HT-29 (cell line): ENCODE data around the gene FIZ1. TPM values are rescaled to one million over a fixed set of nuclear protein-coding genes. Genes with fewer than 3 reads are reported as not detected.

Source experiments
- DNase-seq: peaks from one replicate; pipeline ENCODE4 v3.0.0-alpha.2; 2015; ENCODE audit warnings: low spot score
- total RNA-seq: library from RNA; depleted of rRNA; stranded (reverse); fragments of >200 nt; shearing (Covaris generic); gene quantifications from 2 replicates; pipeline ENCODE4 v1.2.3, GENCODE V29; 2014; rRNA removed

Gene FIZ1, protein sequence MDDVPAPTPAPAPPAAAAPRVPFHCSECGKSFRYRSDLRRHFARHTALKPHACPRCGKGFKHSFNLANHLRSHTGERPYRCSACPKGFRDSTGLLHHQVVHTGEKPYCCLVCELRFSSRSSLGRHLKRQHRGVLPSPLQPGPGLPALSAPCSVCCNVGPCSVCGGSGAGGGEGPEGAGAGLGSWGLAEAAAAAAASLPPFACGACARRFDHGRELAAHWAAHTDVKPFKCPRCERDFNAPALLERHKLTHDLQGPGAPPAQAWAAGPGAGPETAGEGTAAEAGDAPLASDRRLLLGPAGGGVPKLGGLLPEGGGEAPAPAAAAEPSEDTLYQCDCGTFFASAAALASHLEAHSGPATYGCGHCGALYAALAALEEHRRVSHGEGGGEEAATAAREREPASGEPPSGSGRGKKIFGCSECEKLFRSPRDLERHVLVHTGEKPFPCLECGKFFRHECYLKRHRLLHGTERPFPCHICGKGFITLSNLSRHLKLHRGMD
- 15.9 and 19.2 TPM in 2 replicates for total RNA-seq

GRCh38 chr19:55599468-55599841 lies at the start of gene FIZ1:
FIZ1 (minus strand) TSS chr19:55599517; CDS start chr19:55597865, 1,652 bp downstream.
- DNase-seq = peak; percentile 100

DNA sequence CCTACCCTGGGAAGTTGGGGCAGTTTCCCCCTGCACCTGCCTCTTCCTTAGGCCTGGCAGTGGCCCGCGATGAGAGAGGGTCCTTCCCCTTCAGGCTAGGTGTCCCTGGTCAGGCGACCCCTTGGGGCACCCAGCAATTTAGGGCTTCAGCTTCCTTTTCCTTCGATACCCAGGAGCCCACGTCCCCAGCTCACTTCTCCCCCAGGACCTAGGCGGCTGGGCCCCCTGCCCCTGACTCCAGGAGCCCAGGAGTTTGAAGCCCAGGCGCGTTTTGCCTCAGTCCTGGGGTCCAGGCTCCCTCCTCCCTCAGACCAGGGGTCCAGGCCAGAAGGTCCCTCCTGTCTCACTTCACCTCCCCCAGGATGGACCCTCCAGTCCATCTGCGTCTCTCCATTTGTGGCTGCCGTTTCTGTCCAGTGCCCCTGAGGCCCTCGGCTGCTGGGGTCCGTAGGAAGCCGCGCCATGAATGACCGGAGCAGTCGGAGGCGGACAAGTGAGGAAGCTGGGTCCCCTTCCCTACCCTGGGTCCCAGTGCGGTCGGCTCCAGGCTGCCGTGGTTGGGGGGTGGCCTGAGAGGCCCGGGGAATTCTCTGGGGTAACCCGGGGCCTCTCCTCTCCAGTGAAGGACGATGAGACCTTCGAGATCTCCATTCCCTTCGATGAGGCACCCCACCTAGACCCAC lies 49.4 kb upstream of the FIZ1 start:
- DNase-seq = no peak

GRCh38 chr19:55647732-55648584 lies 48.6 kb upstream of the FIZ1 start, which contains the start of gene CCDC106:
CCDC106 (plus strand) TSS chr19:55648212; CDS start chr19:55649047, 835 bp downstream.
- DNase-seq = peak; percentile 58

DNA sequence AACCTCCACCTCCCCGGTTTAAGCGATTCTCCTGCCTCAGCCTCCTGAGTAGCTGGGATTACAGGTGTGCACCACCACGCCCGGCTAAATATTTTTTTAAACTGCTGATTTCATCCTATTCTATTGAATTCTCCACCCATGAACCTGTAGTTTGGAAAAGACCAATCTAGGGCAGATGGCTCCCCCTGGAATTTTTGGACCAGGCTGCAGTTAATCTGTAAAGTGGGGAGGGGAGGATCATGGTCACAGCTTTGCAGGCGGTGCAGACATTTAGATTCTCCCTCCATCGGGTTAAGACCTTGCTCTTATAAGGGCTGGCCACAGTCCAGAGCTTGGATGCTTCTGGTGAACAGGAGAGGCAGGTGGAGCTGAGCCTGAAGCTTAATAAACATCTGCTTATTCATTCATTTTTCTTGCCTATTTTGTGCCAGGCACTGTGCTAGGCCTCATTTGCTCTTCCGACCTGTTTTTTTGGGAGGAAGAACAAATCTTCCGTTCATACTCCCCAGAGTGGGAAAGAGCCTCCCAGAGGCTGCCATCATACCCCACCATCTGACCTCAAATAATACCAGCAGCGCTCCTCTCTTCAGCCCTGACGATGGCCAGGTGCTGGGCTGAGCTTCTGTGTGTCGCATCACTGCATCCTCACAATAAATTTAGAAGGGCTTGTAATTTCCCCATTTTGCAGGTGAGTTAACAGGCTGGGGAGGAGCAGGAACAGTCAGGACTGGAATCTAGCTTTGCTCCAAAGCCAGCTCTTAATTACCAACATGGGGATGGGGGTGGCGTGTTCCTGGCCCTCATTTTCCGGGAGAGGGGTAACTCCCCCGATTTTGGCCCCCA lies 47.8 kb upstream of the FIZ1 start:
- DNase-seq = no peak

DNA sequence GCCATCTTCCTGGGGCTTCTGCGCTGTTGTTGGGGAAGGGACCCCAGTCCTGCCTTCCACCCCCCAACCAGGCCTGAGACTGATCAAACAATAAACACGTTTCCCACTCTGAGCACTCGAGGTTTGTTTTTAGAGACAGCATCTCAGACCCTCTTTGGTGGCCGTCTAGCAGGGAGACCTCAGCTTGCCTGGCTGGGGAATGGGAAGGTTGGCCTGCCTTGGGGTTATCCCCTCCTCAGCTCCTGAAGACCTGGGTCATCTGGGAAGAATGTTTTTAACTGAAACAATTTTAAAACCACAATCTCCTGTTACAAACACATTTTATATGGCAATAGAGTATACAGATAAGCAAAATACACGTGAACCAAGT lies 46.2 kb upstream of the FIZ1 start:
- DNase-seq = no peak

DNA sequence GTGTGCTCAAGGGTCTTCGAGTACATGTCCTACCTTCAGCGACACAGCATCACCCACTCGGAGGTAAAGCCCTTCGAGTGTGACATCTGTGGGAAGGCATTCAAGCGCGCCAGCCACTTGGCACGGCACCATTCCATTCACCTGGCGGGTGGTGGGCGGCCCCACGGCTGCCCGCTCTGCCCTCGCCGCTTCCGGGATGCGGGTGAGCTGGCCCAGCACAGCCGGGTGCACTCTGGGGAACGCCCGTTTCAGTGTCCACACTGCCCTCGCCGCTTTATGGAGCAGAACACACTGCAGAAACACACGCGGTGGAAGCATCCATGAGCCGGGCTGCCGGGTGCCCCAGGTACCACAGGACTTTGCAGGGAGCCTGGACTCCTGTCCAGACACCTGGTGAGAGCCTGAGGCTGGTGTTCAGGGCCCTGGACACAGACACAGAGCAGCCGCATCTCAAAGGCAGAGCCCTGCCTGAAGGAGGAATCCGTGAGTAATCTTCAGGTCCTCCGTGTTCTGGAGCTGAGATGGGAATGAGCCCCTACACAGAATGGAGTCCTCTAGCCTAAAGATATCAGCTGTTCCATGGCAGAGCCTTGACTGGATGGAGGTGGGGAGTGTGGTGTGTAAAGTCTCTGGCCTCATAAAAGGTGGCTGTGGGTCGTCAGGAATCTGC lies 45.7 kb upstream of the FIZ1 start:
- no peak for DNase-seq

- no peak for DNase-seq
Measured at GRCh38 chr19:55644191-55644833, 45.0 kb upstream of the FIZ1 start.

GRCh38 chr19:55643887-55644176 lies 44.5 kb upstream of the FIZ1 start:
- peak; percentile 49 for DNase-seq

- peak; percentile 83 for DNase-seq
Measured at GRCh38 chr19:55643003-55643886, 43.9 kb upstream of the FIZ1 start, which contains the start of gene ZNF581. ZNF581 (plus strand) TSS chr19:55643649; CDS start chr19:55644572, 923 bp downstream.

DNA sequence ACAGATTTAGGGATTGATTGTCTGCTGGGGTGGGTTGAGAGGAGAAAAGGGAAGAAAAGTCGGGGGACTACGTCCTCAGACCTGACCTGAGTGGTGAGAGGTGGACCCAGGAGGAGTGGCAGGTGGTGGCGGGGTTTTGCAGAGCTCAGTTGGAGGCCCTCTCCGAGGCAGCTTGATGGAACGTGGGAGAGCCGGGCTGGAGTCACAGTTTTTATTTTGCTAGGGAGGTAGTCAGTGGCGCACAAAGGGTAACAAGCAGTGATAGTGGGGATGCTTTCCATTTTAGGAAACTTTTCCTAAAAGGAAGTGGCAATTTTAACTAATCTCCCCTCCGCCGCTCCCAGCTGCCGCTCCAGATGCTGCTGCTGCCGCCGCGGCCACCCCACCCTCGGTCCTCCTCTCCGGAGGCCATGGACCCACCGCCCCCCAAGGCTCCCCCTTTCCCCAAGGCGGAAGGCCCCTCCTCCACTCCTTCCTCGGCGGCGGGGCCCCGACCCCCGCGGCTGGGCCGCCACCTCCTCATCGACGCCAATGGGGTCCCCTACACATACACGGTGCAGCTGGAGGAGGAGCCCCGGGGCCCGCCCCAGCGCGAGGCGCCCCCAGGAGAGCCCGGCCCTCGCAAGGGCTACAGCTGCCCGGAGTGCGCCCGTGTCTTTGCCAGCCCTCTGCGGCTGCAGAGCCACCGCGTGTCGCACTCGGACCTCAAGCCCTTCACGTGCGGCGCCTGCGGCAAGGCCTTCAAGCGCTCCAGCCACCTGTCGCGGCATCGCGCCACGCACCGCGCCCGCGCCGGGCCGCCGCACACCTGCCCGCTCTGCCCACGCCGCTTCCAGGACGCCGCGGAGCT lies 43.1 kb upstream of the FIZ1 start:
- DNase-seq = peak; percentile 46

GRCh38 chr19:55641426-55642152 lies 42.3 kb upstream of the FIZ1 start:
- DNase-seq = peak; percentile 57

GRCh38 chr19:55640577-55641425 lies 41.5 kb upstream of the FIZ1 start, which contains the start of gene ZNF580:
ZNF580 (plus strand) TSS chr19:55641002; CDS start chr19:55642509, 1,507 bp downstream.
- peak; percentile 81 for DNase-seq

DNA sequence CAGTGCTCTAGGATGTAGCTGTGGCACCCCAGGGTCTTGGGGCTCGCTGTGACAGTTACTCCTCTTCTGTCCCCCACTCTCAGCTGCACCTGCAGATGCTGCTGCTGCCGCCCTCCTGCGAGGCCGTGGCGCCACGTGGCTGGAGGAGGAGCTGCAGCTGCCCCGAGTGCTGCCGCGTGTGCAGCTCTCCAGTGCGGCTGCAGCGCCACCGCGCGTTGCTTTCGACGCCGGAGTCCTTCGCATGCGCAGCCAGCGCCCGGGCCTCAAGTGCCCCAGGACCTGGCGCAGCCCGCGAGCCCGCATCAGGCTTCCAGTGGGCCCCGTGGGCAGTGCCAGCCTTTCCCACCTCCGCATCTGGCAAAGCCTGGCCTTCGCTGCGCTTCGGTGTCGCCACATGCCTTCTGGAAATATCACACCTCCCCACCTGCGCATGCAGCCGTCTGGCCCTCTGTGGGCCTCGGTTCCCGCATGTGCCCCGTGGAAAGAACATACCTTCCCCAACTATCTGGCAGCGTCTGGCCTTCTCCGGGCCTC lies 40.8 kb upstream of the FIZ1 start:
- DNase-seq = no peak

DNA sequence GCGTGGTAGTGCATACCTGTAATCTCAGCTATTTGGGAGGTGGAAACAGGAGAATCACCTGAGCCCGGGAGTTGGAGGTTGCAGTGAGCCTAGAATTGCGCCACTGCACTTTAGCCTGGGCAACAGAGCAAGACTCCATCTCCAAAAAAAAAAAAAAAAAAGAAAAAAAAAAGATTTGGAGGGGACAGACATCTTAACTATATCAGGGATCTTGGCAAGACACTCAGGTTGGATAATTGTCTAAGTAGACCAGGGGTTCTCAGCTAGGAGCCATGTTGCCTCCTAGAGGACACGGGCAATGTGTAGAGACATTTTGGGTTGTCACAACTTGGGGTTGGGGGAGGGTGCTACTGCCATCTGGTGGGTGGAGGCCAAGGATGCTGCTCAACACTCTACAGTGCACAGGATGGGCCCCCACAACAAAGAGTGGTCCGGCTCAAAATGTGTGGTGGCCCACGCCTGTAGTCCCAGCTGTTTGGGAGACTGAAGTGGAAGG lies 39.6 kb upstream of the FIZ1 start:
- peak; percentile 83 for DNase-seq

- DNase-seq = no peak
Measured at GRCh38 chr19:55637534-55637933, 38.2 kb upstream of the FIZ1 start.

DNA sequence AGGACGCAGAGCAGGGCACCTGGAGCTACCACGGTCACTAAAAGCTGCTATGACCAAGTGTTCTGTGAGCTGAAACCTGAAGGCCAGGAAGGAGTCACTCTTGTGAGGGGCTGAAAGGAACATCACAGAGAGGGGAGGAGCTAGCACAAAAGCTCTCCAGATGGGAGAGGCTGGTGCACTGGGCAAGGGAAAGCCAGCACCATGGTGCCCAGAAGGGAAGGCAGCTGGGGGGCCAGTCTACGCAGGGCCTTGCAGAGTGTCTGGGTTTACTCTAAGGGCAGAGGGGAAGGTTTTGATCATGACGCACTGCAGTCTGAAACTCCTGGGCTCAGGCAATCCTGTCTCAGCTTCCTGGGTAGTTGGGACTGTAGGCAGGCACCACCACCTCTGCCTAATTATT lies 37.4 kb upstream of the FIZ1 start:
- no peak for DNase-seq
